ENCODE data around the gene CIZ1. TPM values are rescaled to one million over a fixed set of nuclear protein-coding genes. Genes with fewer than 3 reads are reported as not detected.

Gene CIZ1
- total and polyA plus RNA-seq, 4 donors = 36.6 to 83.7 (median 50.5) TPM

DNA sequence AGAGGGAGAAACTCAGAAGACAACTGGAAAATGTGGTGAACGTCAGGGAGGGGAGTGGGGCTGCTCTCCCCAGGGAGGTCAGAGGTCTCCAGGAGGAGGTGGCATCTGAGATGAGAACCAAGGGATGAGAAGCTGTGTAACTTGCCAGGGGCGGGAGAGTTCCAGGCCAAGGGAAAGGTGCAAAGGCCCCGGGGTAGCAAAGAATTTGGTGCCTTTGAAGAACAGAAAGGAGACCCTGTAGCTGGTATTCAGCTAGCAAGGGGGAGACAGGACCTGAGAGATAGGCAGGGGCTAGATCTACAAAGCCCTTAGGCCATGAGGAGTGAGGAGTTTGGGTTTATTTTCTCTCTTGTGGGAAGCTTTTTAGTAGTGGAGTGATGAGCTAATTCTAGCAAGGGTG is 15.1 kb upstream of the CIZ1 start:
- 81 to 86% methylated on average over 3 of the region's 3 CpGs for WGBS, 2 donors

DNA sequence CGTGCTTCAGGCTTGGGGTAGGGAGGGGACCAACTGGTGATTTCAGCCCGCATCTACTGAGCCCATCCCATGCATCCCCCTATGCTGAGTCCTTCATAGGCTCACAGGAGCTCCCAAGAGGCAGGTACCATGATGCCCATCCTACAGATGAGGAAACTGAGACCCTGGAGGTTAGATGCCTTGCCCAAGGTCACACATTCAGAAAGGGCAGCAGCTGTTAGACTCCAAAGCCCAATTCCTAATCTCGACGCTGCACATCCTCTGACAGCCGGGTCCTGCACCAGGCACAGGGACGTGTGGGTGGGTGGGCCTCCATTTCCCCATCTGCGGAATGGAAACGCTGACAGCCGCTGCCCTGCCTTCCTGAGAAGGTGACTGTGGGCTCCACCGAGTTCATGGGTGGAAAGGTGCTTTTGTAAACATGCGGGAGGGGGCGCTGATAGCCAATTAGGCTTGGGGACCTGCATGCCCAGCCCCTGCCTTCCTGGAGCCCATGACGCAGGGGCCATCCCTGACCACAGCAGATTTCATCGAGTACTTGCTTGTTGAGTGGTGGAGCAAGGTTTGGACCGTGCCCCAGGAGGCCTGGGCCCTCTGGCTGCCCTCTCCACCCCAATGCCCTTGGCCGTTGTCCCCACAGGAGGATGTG is 14.0 kb upstream of the CIZ1 start:
- DNase-seq (no peak), ATAC-seq (ENCODE audit: insufficient read depth, low FRiP score) (no peak)
- 78 to 91% methylated on average over 16 of the region's 16 CpGs for WGBS, 2 donors
- H3K4me1 ChIP-seq (ENCODE audit: control insufficient read depth in 5 of 5, insufficient read depth in 5 of 5, low read length in 5 of 5) = peaks cover 0 to 9% (median 0%) of the 10 kb centered on the region in 5 donors
- peaks cover 0 to 5% (median 0%) of the 10 kb centered on the region in 3 donors for H3K27me3 ChIP-seq (ENCODE audit: control insufficient read depth in 3 of 3, insufficient read depth in 3 of 3, low read length in 2 of 3)
- no peaks in the 10 kb centered on the region for H3K36me3 ChIP-seq (ENCODE audit: control insufficient read depth in 4 of 4, insufficient read depth in 4 of 4, low read length in 4 of 4)
- H3K27ac ChIP-seq (ENCODE audit: low read depth in 1 of 2, low read length in 1 of 2) = no peak overlapping the region
- TF ChIP-seq, protein P1, sequence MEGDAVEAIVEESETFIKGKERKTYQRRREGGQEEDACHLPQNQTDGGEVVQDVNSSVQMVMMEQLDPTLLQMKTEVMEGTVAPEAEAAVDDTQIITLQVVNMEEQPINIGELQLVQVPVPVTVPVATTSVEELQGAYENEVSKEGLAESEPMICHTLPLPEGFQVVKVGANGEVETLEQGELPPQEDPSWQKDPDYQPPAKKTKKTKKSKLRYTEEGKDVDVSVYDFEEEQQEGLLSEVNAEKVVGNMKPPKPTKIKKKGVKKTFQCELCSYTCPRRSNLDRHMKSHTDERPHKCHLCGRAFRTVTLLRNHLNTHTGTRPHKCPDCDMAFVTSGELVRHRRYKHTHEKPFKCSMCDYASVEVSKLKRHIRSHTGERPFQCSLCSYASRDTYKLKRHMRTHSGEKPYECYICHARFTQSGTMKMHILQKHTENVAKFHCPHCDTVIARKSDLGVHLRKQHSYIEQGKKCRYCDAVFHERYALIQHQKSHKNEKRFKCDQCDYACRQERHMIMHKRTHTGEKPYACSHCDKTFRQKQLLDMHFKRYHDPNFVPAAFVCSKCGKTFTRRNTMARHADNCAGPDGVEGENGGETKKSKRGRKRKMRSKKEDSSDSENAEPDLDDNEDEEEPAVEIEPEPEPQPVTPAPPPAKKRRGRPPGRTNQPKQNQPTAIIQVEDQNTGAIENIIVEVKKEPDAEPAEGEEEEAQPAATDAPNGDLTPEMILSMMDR (IDR thresholded peaks at IDR 0.05; ENCODE audit: control extremely low read depth, extremely low read depth) = no peak
- H3K4me3 ChIP-seq = no peak overlapping the region
- no peaks in the 10 kb centered on the region for H3K9me3 ChIP-seq (ENCODE audit: control insufficient read depth in 4 of 4, insufficient read depth in 3 of 4, low read length in 3 of 4)
- no peak overlapping the region for H3K9ac ChIP-seq (ENCODE audit: insufficient read depth in 1 of 2, low read length in 2 of 2)

More for the DNA sequence above, 15.1 kb upstream of the CIZ1 start:
- TF ChIP-seq, protein P1 (IDR thresholded peaks at IDR 0.05; ENCODE audit: control extremely low read depth, extremely low read depth) = no peak
- ATAC-seq (ENCODE audit: insufficient read depth, low FRiP score) (no peak), DNase-seq (no peak)
- Histone ChIP-seq H3K27me3 (ENCODE audit: control insufficient read depth in 3 of 3, insufficient read depth in 3 of 3, low read length in 2 of 3) (peaks cover 0 to 5% (median 0%) of the 10 kb centered on the region in 3 donors), H3K4me3 (no peak overlapping the region), H3K4me1 (ENCODE audit: control insufficient read depth in 5 of 5, insufficient read depth in 5 of 5, low read length in 5 of 5) (peaks cover 0 to 9% (median 0%) of the 10 kb centered on the region in 5 donors), H3K27ac (ENCODE audit: low read depth in 1 of 2, low read length in 1 of 2) (no peak overlapping the region), H3K9me3 (ENCODE audit: control insufficient read depth in 4 of 4, insufficient read depth in 3 of 4, low read length in 3 of 4) (no peaks in the 10 kb centered on the region), H3K36me3 (ENCODE audit: control insufficient read depth in 4 of 4, insufficient read depth in 4 of 4, low read length in 4 of 4) (no peaks in the 10 kb centered on the region), H3K9ac (ENCODE audit: insufficient read depth in 1 of 2, low read length in 2 of 2) (no peak overlapping the region)

DNA sequence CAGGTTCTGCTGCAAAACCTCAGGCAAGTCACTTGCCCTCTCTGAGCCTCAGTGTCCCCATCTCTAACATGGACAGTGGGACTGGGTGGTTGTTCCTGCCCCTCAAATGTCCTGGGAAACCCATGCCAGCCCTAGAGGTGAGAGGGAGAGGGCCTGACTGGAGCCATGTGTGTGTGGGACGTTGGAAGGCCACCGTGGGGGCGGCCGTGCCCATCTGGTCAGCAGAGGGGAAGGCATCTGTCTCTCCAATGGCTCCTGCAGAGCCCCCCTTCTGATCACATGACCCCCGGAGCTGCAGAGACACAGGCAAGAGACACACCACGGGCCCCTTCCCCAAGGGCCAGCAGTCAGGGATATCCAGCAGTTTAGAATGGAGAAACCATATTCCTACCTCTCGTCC is 13.5 kb upstream of the CIZ1 start:
- TF ChIP-seq, protein P1 (IDR thresholded peaks at IDR 0.05; ENCODE audit: control extremely low read depth, extremely low read depth) = no peak
- ATAC-seq (ENCODE audit: insufficient read depth, low FRiP score) = no peak
- Histone ChIP-seq H3K9ac (ENCODE audit: insufficient read depth in 1 of 2, low read length in 2 of 2) (no peak overlapping the region), H3K4me3 (no peak overlapping the region), H3K27ac (ENCODE audit: low read depth in 1 of 2, low read length in 1 of 2) (no peak overlapping the region), H3K27me3 (ENCODE audit: control insufficient read depth in 3 of 3, insufficient read depth in 3 of 3, low read length in 2 of 3) (peaks cover 0 to 5% (median 0%) of the 10 kb centered on the region in 3 donors), H3K4me1 (ENCODE audit: control insufficient read depth in 5 of 5, insufficient read depth in 5 of 5, low read length in 5 of 5) (peaks cover 0 to 9% (median 0%) of the 10 kb centered on the region in 5 donors), H3K36me3 (ENCODE audit: control insufficient read depth in 4 of 4, insufficient read depth in 4 of 4, low read length in 4 of 4) (no peaks in the 10 kb centered on the region), H3K9me3 (ENCODE audit: control insufficient read depth in 4 of 4, insufficient read depth in 3 of 4, low read length in 3 of 4) (no peaks in the 10 kb centered on the region)
- WGBS, 2 donors = 70 to 90% methylated on average over 7 of the region's 7 CpGs
- DNase-seq = no peak

Data from lung (tissue), 12 donors.